GM23338 (cell line): ENCODE measurements around the gene TMSB4X. TPM values are rescaled to one million over a fixed set of nuclear protein-coding genes. Genes with fewer than 3 reads are reported as not detected.
"Not testable (repeated sequence)": the region's sequence is repeated elsewhere in the genome, so short reads cannot be mapped to it uniquely, and the experiment has no call there.

Experiments
- ATAC-seq: fragments of 200-7000 bp; cut with Tn5 transposase; 3 replicates; pipeline ENCODE4 v1.9.1; 2020
- DNase-seq: peaks from one replicate; pipeline ENCODE4 v3.0.0-alpha.2; 2015; ENCODE audit warnings: low spot score
- H2AFZ ChIP-seq: fragments of 200-600 bp; sonication (generic); 2 replicates; pipeline ENCODE4 v1.8.0; 2016; ENCODE audit warnings: antibody characterized with exemption, mild to moderate bottlenecking, moderate library complexity
- H3F3A ChIP-seq: fragments of 200-600 bp; sonication (generic); replicated peaks from 2 replicates; pipeline ENCODE4 v1.8.0; 2017; ENCODE audit warnings: antibody characterized with exemption, mixed run types, low read depth
- H3K27ac ChIP-seq: fragments of 200-600 bp; sonication (generic); 2 replicates; pipeline ENCODE4 v1.6.1; 2016; ENCODE audit warnings: low read depth
- H3K27me3 ChIP-seq: fragments of 200-600 bp; sonication (generic); 2 replicates; pipeline ENCODE4 v1.8.0; 2016; ENCODE audit warnings: mild to moderate bottlenecking, mixed run types, moderate library complexity; ENCODE audit not compliant: insufficient read depth
- H3K36me3 ChIP-seq: fragments of 200-600 bp; sonication (generic); 2 replicates; pipeline ENCODE4 v1.8.0; 2016; ENCODE audit warnings: mild to moderate bottlenecking; ENCODE audit not compliant: insufficient read depth
- H3K4me1 ChIP-seq: fragments of 200-600 bp; sonication (generic); 2 replicates; pipeline ENCODE4 v1.8.0; 2016; ENCODE audit warnings: mild to moderate bottlenecking, moderate library complexity; ENCODE audit not compliant: insufficient read depth
- H3K4me2 ChIP-seq: fragments of 200-600 bp; sonication (generic); 2 replicates; pipeline ENCODE4 v1.7.1; 2017; ENCODE audit warnings: mixed run types
- H3K4me3 ChIP-seq: fragments of 200-600 bp; sonication (generic); 2 replicates; pipeline ENCODE4 v1.6.1; 2016; ENCODE audit warnings: mixed run types
- H3K79me2 ChIP-seq: fragments of 200-600 bp; sonication (generic); replicated peaks from 2 replicates; pipeline ENCODE4 v1.8.0; 2017; ENCODE audit warnings: mild to moderate bottlenecking; ENCODE audit not compliant: insufficient read depth
- H3K9me2 ChIP-seq: fragments of 200-600 bp; sonication (generic); 2 replicates; pipeline ENCODE4 v1.8.0; 2017; ENCODE audit not compliant: insufficient read depth
- H4K20me1 ChIP-seq: fragments of 200-600 bp; sonication (generic); replicated peaks from 2 replicates; pipeline ENCODE4 v1.8.0; 2017; ENCODE audit warnings: mild to moderate bottlenecking; ENCODE audit not compliant: insufficient read depth
- H3K27ac Mint-ChIP-seq: 2 replicates; pipeline ENCODE4 v1.8.0; 2020; ENCODE audit warnings: inconsistent platforms, mild to moderate bottlenecking, moderate library complexity, mixed read lengths
- H3K27me3 Mint-ChIP-seq: 3 replicates; pipeline ENCODE4 v1.8.0; 2022; ENCODE audit warnings: low read depth, mild to moderate bottlenecking, moderate library complexity, mixed read lengths, inconsistent platforms; ENCODE audit not compliant: insufficient read depth, poor library complexity
- H3K36me3 Mint-ChIP-seq: 3 replicates; pipeline ENCODE4 v1.8.0; 2021; ENCODE audit warnings: low read depth, mild to moderate bottlenecking, inconsistent platforms, moderate library complexity, mixed read lengths
- H3K4me1 Mint-ChIP-seq: 3 replicates; pipeline ENCODE4 v1.8.0; 2020; ENCODE audit warnings: mild to moderate bottlenecking, inconsistent platforms, mixed read lengths
- H3K4me3 Mint-ChIP-seq: 3 replicates; pipeline ENCODE4 v1.8.0; 2021; ENCODE audit warnings: moderate library complexity, mild to moderate bottlenecking, inconsistent platforms, mixed read lengths
- H3K9me3 Mint-ChIP-seq: 3 replicates; pipeline ENCODE4 v1.8.0; 2020; ENCODE audit warnings: moderate library complexity, mild to moderate bottlenecking, inconsistent platforms, mixed read lengths
- CTCF ChIP-seq, 2 experiments: fragments of 200-600 bp in 1 of 2; sonication (generic) in 1 of 2; conservative IDR thresholded peaks; 2 replicates each; pipeline versions ENCODE4 v1.5.1 to v1.6.1; 2016 to 2017; ENCODE audit warnings: antibody characterized with exemption in 2 of 2, low read depth in 2 of 2, mild to moderate bottlenecking in 2 of 2, moderate library complexity in 1 of 2
- EZH2 ChIP-seq: fragments of 200-600 bp; sonication (generic); IDR thresholded peaks from one replicate; pipeline ENCODE4 v1.8.0; 2017; ENCODE audit warnings: antibody characterized with exemption, mild to moderate bottlenecking, low read depth; ENCODE audit not compliant: unreplicated experiment
- STAT1 ChIP-seq: IDR thresholded peaks from one replicate; pipeline ENCODE4 v1.6.1; 2016; ENCODE audit warnings: antibody characterized with exemption; ENCODE audit not compliant: unreplicated experiment
- ZNF114 ChIP-seq: fragments of 250-450 bp; sonication (Bioruptor Pico); IDR thresholded peaks from 2 replicates; pipeline ENCODE4 v1.5.0; 2020; ENCODE audit warnings: mild to moderate bottlenecking, moderate library complexity
- polyA plus RNA-seq: library from polyadenylated mRNA; unstranded; fragments of >200 nt; fragmentation: Nextera tagmentation; extraction: Ambion mirVana; gene quantifications from 2 replicates; pipeline ENCODE4 v1.2.1, GENCODE V29; 2016
- total RNA-seq: library from RNA; depleted of rRNA; stranded (reverse); fragments of >200 nt; shearing (Covaris generic); gene quantifications from 2 replicates; pipeline ENCODE4 v1.2.3, GENCODE V29; 2014

TMSB4X gene
- total and polyA plus RNA-seq, 2 experiments from 2014 or later = 999 to 6,191 TPM

- Mint-ChIP-seq H3K27ac (no peak overlapping the region), H3K27me3 (peaks cover 1% of the 10 kb centered on the region), H3K9me3 (peaks cover 29% of the 10 kb centered on the region), H3K4me3 (no peak overlapping the region), H3K4me1 (no peaks in the 10 kb centered on the region), H3K36me3 (peaks cover 19% of the 10 kb centered on the region; the same call in 2 of the 3 replicates)
- H3K4me3 ChIP-seq = no peak overlapping the region
- DNase-seq = no peak
- H3K27me3 ChIP-seq = no peaks in the 10 kb centered on the region
- H3K4me1 ChIP-seq = no peaks in the 10 kb centered on the region
- H3K36me3 ChIP-seq = peaks cover 5% of the 10 kb centered on the region; the same call in 1 of the 2 replicates
- H4K20me1 ChIP-seq = no peaks in the 10 kb centered on the region
- TF ChIP-seq CTCF (conservative IDR thresholded peaks at IDR 0.05; ENCODE audit: low read depth in 2 of 2) (no peak), ZNF114 (CRISPR knock-in tag) (no peak), EZH2 (no peak)
- no peak overlapping the region for H2AFZ ChIP-seq
- no peak overlapping the region for H3K27ac ChIP-seq
- H3F3A ChIP-seq = no peaks in the 10 kb centered on the region
- H3K79me2 ChIP-seq = no peaks in the 10 kb centered on the region
- ATAC-seq = no peak
- no peak overlapping the region for H3K4me2 ChIP-seq
- H3K9me2 ChIP-seq = no peaks in the 10 kb centered on the region
Measured at GRCh38 chrX:12934850-12935249, 40.1 kb upstream of the TMSB4X start.

GRCh38 chrX:12936947-12937346, 38.0 kb upstream of the TMSB4X start:
- Histone ChIP-seq H3F3A (no peaks in the 10 kb centered on the region), H3K36me3 (peaks cover 5% of the 10 kb centered on the region; the same call in 1 of the 2 replicates), H3K79me2 (no peaks in the 10 kb centered on the region), H3K9me2 (no peaks in the 10 kb centered on the region), H3K27me3 (no peaks in the 10 kb centered on the region), H3K4me3 (no peak overlapping the region), H3K4me2 (no peak overlapping the region), H2AFZ (no peak overlapping the region), H3K4me1 (no peaks in the 10 kb centered on the region), H4K20me1 (no peaks in the 10 kb centered on the region), H3K27ac (no peak overlapping the region)
- Mint-ChIP-seq H3K36me3 (peaks cover 40% of the 10 kb centered on the region), H3K4me1 (no peaks in the 10 kb centered on the region), H3K4me3 (no peak overlapping the region), H3K27ac (no peak overlapping the region), H3K9me3 (peaks cover 50% of the 10 kb centered on the region), H3K27me3 (no peaks in the 10 kb centered on the region)
- DNase-seq = peak; percentile 53
- ATAC-seq = no peak
- no peak for TF ChIP-seq CTCF (conservative IDR thresholded peaks at IDR 0.05; ENCODE audit: low read depth in 2 of 2)
- no peak for TF ChIP-seq STAT1
- TF ChIP-seq EZH2 = no peak

- not testable (repeated sequence) for H3K27me3 Mint-ChIP-seq, H2AFZ ChIP-seq, H3K4me3 Mint-ChIP-seq, H3K27ac ChIP-seq, H4K20me1 ChIP-seq, H3K27me3 ChIP-seq, H3F3A ChIP-seq, H3K79me2 ChIP-seq, H3K4me2 ChIP-seq, H3K36me3 ChIP-seq, DNase-seq, H3K9me2 ChIP-seq, H3K4me1 Mint-ChIP-seq, H3K4me1 ChIP-seq, ATAC-seq, H3K4me3 ChIP-seq, H3K27ac Mint-ChIP-seq
- peaks cover 37% of the 10 kb centered on the region for H3K36me3 Mint-ChIP-seq
- H3K9me3 Mint-ChIP-seq = peaks cover 44% of the 10 kb centered on the region
Measured at GRCh38 chrX:12940471-12940870, 34.4 kb upstream of the TMSB4X start.

- peaks cover 32% of the 10 kb centered on the region for H3K9me3 Mint-ChIP-seq
- not testable (repeated sequence) for H3K27ac ChIP-seq, H2AFZ ChIP-seq, ATAC-seq, H3K27ac Mint-ChIP-seq, H3K27me3 ChIP-seq, H4K20me1 ChIP-seq, H3K4me3 Mint-ChIP-seq, DNase-seq, H3K4me2 ChIP-seq, H3K36me3 ChIP-seq, H3F3A ChIP-seq, H3K9me2 ChIP-seq, H3K4me1 ChIP-seq, H3K79me2 ChIP-seq, H3K27me3 Mint-ChIP-seq, H3K4me3 ChIP-seq
- peaks cover 13% of the 10 kb centered on the region for H3K4me1 Mint-ChIP-seq
- H3K36me3 Mint-ChIP-seq = peaks cover 32% of the 10 kb centered on the region
Measured at GRCh38 chrX:12943592-12943991, 31.3 kb upstream of the TMSB4X start.

GRCh38 chrX:12944452-12944851, 30.5 kb upstream of the TMSB4X start:
- not testable (repeated sequence) for H3K4me2 ChIP-seq, H3K27me3 ChIP-seq, H2AFZ ChIP-seq, H3K4me1 ChIP-seq, H3K9me2 ChIP-seq, H3K4me3 ChIP-seq, H3K27ac ChIP-seq, H3K4me3 Mint-ChIP-seq, H3K27ac Mint-ChIP-seq, H3K27me3 Mint-ChIP-seq, H3K79me2 ChIP-seq, H3K36me3 ChIP-seq, DNase-seq, ATAC-seq, H4K20me1 ChIP-seq, H3F3A ChIP-seq
- Mint-ChIP-seq H3K36me3 (peaks cover 26% of the 10 kb centered on the region), H3K9me3 (peaks cover 26% of the 10 kb centered on the region), H3K4me1 (peaks cover 13% of the 10 kb centered on the region)
